K562 (cell line): ENCODE data around the gene IQGAP3. TPM values are rescaled to one million over a fixed set of nuclear protein-coding genes. Genes with fewer than 3 reads are reported as not detected.

Source experiments
- ATAC-seq: fragments of 200-7000 bp; cut with Tn5 transposase; 3 replicates; pipeline ENCODE4 v1.9.1; 2020; ENCODE audit warnings: moderate library complexity
- BruUV-seq: library from RNA; stranded (reverse); fragments of 400-500 nt; replicated peaks from 2 replicates; lab custom pipeline; 2021; lab: Mats Ljungman, UMichigan
- CTCF ChIA-PET: fragments of 300-600 bp; formaldehyde crosslinking; extraction: SDS; loops from one replicate; lab custom pipeline; 2021; ENCODE audit warnings: low intra/inter-chr PET ratio; lab: Yijun Ruan, JAX
- POLR2A ChIA-PET: fragments of 300-600, 350-650 bp; sonication (Branson Sonifier 250); formaldehyde crosslinking; extraction: SDS; loops from one replicate; lab custom pipeline; 2021; ENCODE audit warnings: antibody characterized with exemption, inconsistent platforms; lab: Yijun Ruan, JAX
- DNase-seq, 4 experiments: peaks; one replicate each; pipeline versions ENCODE4 v3.0.0 to v3.0.0-alpha.2; 2011 to 2018; ENCODE audit warnings: low spot score in 3 of 4, mixed read lengths in 3 of 4; ENCODE audit errors: extremely low read depth in 1 of 4
- FAIRE-seq: peaks from 2 replicates; lab custom pipeline; 2011; peaks lifted over from hg19 to GRCh38; lab: Jason Lieb, UNC
- H2AFZ ChIP-seq: 2 replicates; pipeline ENCODE4 v1.6.0; 2011; ENCODE audit warnings: low read depth, low read length, control low read depth, inconsistent platforms
- H3K27ac ChIP-seq: fragments of 200-600 bp; 3 replicates; pipeline ENCODE4 v1.8.0; 2011; ENCODE audit warnings: low read depth, mild to moderate bottlenecking, control low read depth, inconsistent platforms, low read length, moderate library complexity, mixed read lengths; ENCODE audit errors: extremely low read depth
- H3K27me3 ChIP-seq, 2 experiments: fragments of 300-600 bp in 1 of 2; 2 replicates in 1 of 2; 3 replicates in 1 of 2; pipeline versions ENCODE4 v1.6.0 to v1.8.0; 2011; ENCODE audit warnings: inconsistent platforms in 2 of 2, low read length in 2 of 2, mild to moderate bottlenecking in 1 of 2, mixed read lengths in 1 of 2, moderate library complexity in 1 of 2; ENCODE audit not compliant: control insufficient read depth in 2 of 2, insufficient read depth in 2 of 2
- H3K36me3 ChIP-seq: fragments of 300-600 bp; 3 replicates; pipeline ENCODE4 v1.8.0; 2011; ENCODE audit warnings: mild to moderate bottlenecking, low read length, inconsistent platforms; ENCODE audit not compliant: control insufficient read depth, insufficient read depth
- H3K4me1 ChIP-seq, 2 experiments: fragments of 200-600 bp in 1 of 2; replicated peaks in 1 of 2; 2 replicates in 1 of 2; 3 replicates in 1 of 2; pipeline versions ENCODE4 v1.5.1 to v1.8.0; 2011; ENCODE audit warnings: inconsistent platforms in 2 of 2, low read length in 2 of 2, mild to moderate bottlenecking in 1 of 2, mixed read lengths in 1 of 2, moderate library complexity in 1 of 2; ENCODE audit not compliant: control insufficient read depth in 2 of 2, insufficient read depth in 2 of 2
- H3K4me2 ChIP-seq: 2 replicates; pipeline ENCODE4 v1.6.1; 2011; ENCODE audit warnings: low read length, control low read depth, inconsistent platforms, mixed read lengths; ENCODE audit not compliant: insufficient read depth
- H3K4me3 ChIP-seq: fragments of 200-600 bp; sonication (generic), shearing (Covaris generic); 2 replicates; pipeline ENCODE4 v1.5.1; 2016; ENCODE audit warnings: control low read depth, inconsistent platforms
- H3K79me2 ChIP-seq: fragments of 200-600 bp; 3 replicates; pipeline ENCODE4 v1.8.0; 2011; ENCODE audit warnings: low read length, inconsistent platforms; ENCODE audit not compliant: control insufficient read depth, insufficient read depth
- H3K9ac ChIP-seq, 2 experiments: 2 replicates each; pipeline versions ENCODE4 v1.6.0 to v1.6.1; 2011; ENCODE audit warnings: low read depth in 2 of 2, low read length in 2 of 2, control low read depth in 1 of 2, inconsistent platforms in 1 of 2, mild to moderate bottlenecking in 1 of 2, mixed read lengths in 1 of 2; ENCODE audit not compliant: insufficient read depth in 1 of 2
- H3K9me1 ChIP-seq: one replicate; pipeline ENCODE4 v1.6.0; 2011; ENCODE audit warnings: inconsistent platforms, mild to moderate bottlenecking, low read length, moderate library complexity; ENCODE audit not compliant: control insufficient read depth, insufficient read depth
- H3K9me3 ChIP-seq: replicated peaks from 2 replicates; pipeline ENCODE4 v1.5.1; 2011; ENCODE audit warnings: low read depth, low read length, inconsistent platforms; ENCODE audit not compliant: control insufficient read depth, insufficient read depth
- H4K20me1 ChIP-seq: replicated peaks from 2 replicates; pipeline ENCODE4 v1.6.1; 2011; ENCODE audit warnings: low read length, inconsistent platforms, mixed read lengths; ENCODE audit not compliant: control insufficient read depth, insufficient read depth
- KLF6 ChIP-seq: fragments of 250-450 bp; sonication (Bioruptor Pico); IDR thresholded peaks from 2 replicates; pipeline ENCODE4 v1.4.0; 2020; ENCODE audit warnings: mild to moderate bottlenecking, moderate library complexity, borderline replicate concordance
- REST ChIP-seq, 2 experiments: fragments of 450-650 bp; formaldehyde crosslinking in 1 of 2; IDR thresholded peaks; 2 replicates each; pipeline versions ENCODE4 v1.4.0 to v1.6.1; 2014 to 2020; ENCODE audit warnings: mild to moderate bottlenecking in 2 of 2, borderline replicate concordance in 1 of 2, low read depth in 1 of 2
- ZNF408 ChIP-seq: fragments of 250-450 bp; sonication (Bioruptor Pico); IDR thresholded peaks from 2 replicates; pipeline ENCODE4 v1.4.0; 2020; ENCODE audit warnings: low read depth, mild to moderate bottlenecking, moderate library complexity
- WGBS: fragments of 100-300 bp; shearing (Covaris generic); methylation state at CpG from one replicate; pipeline ENCODE4 v1.1.6; 2016; ENCODE audit warnings: low coverage, mixed read lengths; ENCODE audit not compliant: insufficient coverage; ENCODE audit errors: missing lambda C conversion rate; 5-methylcytosine and 5-hydroxymethylcytosine counted together
- in situ Hi-C: fragments of 300-500 bp; cut with MboI; formaldehyde crosslinking; loops from 4 replicates; pipeline ENCODE4 v1.15.0; 2018; ENCODE audit warnings: inconsistent platforms, mixed read lengths
- intact Hi-C: fragments of 100-400 bp; cut with micrococcal nuclease; formaldehyde crosslinking; loops from 2 replicates; pipeline ENCODE4 v1.14.2; 2022
- polyA plus RNA-seq, 8 experiments: library from polyadenylated mRNA; depleted of rRNA in 4 of 8; stranded (reverse) in 5 of 8; unstranded in 3 of 8; fragments of >200 nt; fragmentation: Nextera tagmentation in 2 of 8; fragmentation: Illumina TruSeq in 1 of 8; extraction: Ambion mirVana in 2 of 8; extraction: Trizol in 1 of 8; gene quantifications; 2 replicates each; pipeline versions ENCODE4 v1.2.1 to v1.2.3, GENCODE V29; 2011 to 2014; ENCODE audit warnings: inconsistent platforms in 1 of 8, missing spikeins in 1 of 8
- total RNA-seq, 7 experiments: library from RNA; depleted of rRNA in 6 of 7; stranded (reverse); fragments of >200 nt in 6 of 7; fragmentation: Illumina TruSeq in 2 of 7; extraction: Trizol in 2 of 7; gene quantifications; 2 replicates each; pipeline versions ENCODE4 v1.2.1 to v1.2.3, GENCODE V29; 2011 to 2021; ENCODE audit warnings: low replicate concordance in 1 of 7

The IQGAP3 gene
- total and polyA plus RNA-seq, 9 of the 15 experiments (the other 6 are each of a cell fraction or from before 2014, with no cell fraction given), result 1.4 to 16.6 (median 11.9) TPM

- TF ChIP-seq KLF6 (CRISPR knock-in tag) (no peak), ZNF408 (CRISPR knock-in tag) (no peak), REST (IDR thresholded peaks at IDR 0.05; ENCODE audit: borderline replicate concordance) (no peak), REST (CRISPR knock-in tag; IDR thresholded peaks at IDR 0.05; ENCODE audit: low read depth) (no peak)
- Histone ChIP-seq H3K27ac (no peak overlapping the region), H3K9me1 (no peaks in the 10 kb centered on the region), H3K27me3 (no peaks in the 10 kb centered on the region), H4K20me1 (no peaks in the 10 kb centered on the region; the same call in 1 of the 2 replicates), H3K79me2 (no peaks in the 10 kb centered on the region), H3K4me2 (no peak overlapping the region), H3K4me3 (no peak overlapping the region), H3K9ac (no peak overlapping the region), H2AFZ (no peak overlapping the region), H3K9me3 (no peaks in the 10 kb centered on the region), H3K4me1 (peaks cover 0 to 2% of the 10 kb centered on the region in 2 experiments; a peak in 1 of 5 replicates), H3K36me3 (peaks cover 50% of the 10 kb centered on the region)
- ChIA-PET CTCF (no interaction called here), POLR2A (interaction anchor here (0.5 to 1.6 kb wide), 4 partner anchors 9 to 135 kb away, joined by 3 to 4 read pairs (median 3); no protein-coding TSS in a partner anchor)
- intact Hi-C loops, result no loop called here
- ATAC-seq (no peak), FAIRE-seq (no peak), DNase-seq (no peak)
- BruUV-seq, result no TSS peak
- WGBS, result 73% methylated on average over 7 of the region's 8 CpGs
- in situ Hi-C loops, result no loop called here
These were observed 13.1 kb downstream of the IQGAP3 start for GRCh38 chr1:156559086-156559796.
